Neural cell (in vitro differentiated cells): ENCODE results near the gene NMNAT3. TPM values are rescaled to one million over a fixed set of nuclear protein-coding genes. Genes with fewer than 3 reads are reported as not detected.

Source experiments
- H2AFZ ChIP-seq: fragments of 200-600, 300-800 bp; sonication (generic), shearing (Covaris generic); 2 replicates; pipeline ENCODE4 v1.6.0; 2014; ENCODE audit warnings: low read depth, mild to moderate bottlenecking, antibody characterized with exemption, low read length, moderate library complexity
- H3F3A ChIP-seq: fragments of 200-600 bp; shearing (Covaris generic); 2 replicates; pipeline ENCODE4 v1.6.1; 2016; ENCODE audit warnings: mild to moderate bottlenecking, moderate library complexity, mixed read lengths, antibody characterized with exemption, low read length; ENCODE audit not compliant: insufficient read depth, poor library complexity, severe bottlenecking
- H3K27ac ChIP-seq: fragments of 200-600, 300-800 bp; sonication (generic), shearing (Covaris generic); 2 replicates; pipeline ENCODE4 v1.5.1; 2014; ENCODE audit warnings: mild to moderate bottlenecking, low read length, moderate library complexity
- H3K27me3 ChIP-seq: fragments of 300-800, 200-600 bp; sonication (generic), shearing (Covaris generic); 2 replicates; pipeline ENCODE4 v1.6.0; 2014; ENCODE audit warnings: mild to moderate bottlenecking, low read depth, low read length, moderate library complexity; ENCODE audit not compliant: insufficient read depth
- H3K36me3 ChIP-seq: fragments of 300-800, 200-600 bp; sonication (generic), shearing (Covaris generic); 2 replicates; pipeline ENCODE4 v1.5.1; 2014; ENCODE audit warnings: mild to moderate bottlenecking, antibody characterized with exemption, low read length, moderate library complexity; ENCODE audit not compliant: insufficient read depth
- H3K4me2 ChIP-seq: fragments of 300-800, 200-600 bp; sonication (generic), shearing (Covaris generic); 2 replicates; pipeline ENCODE4 v1.6.0; 2014; ENCODE audit warnings: mild to moderate bottlenecking, low read length
- H3K4me3 ChIP-seq: fragments of 300-800, 200-600 bp; sonication (generic), shearing (Covaris generic); 2 replicates; pipeline ENCODE4 v1.5.1; 2014; ENCODE audit warnings: mild to moderate bottlenecking, low read length, moderate library complexity
- H3K79me2 ChIP-seq: fragments of 200-600 bp; shearing (Covaris generic); replicated peaks from 2 replicates; pipeline ENCODE4 v1.6.0; 2014; ENCODE audit warnings: mild to moderate bottlenecking, low read length, moderate library complexity; ENCODE audit not compliant: insufficient read depth
- H3K9ac ChIP-seq: fragments of 300-800, 200-600 bp; sonication (generic), shearing (Covaris generic); 2 replicates; pipeline ENCODE4 v1.6.1; 2016; ENCODE audit warnings: mild to moderate bottlenecking, low read length, mixed read lengths
- H3K9me2 ChIP-seq: fragments of 200-600 bp; shearing (Covaris generic); 2 replicates; pipeline ENCODE4 v1.6.1; 2016; ENCODE audit warnings: mild to moderate bottlenecking, low read length, mixed read lengths; ENCODE audit not compliant: insufficient read depth
- H3K9me3 ChIP-seq: fragments of 200-600, 300-800 bp; sonication (generic), shearing (Covaris generic); 2 replicates; pipeline ENCODE4 v1.6.1; 2016; ENCODE audit warnings: mild to moderate bottlenecking, mixed run types, low read length, moderate library complexity, mixed read lengths
- H4K20me1 ChIP-seq: fragments of 200-600 bp; shearing (Covaris generic); 2 replicates; pipeline ENCODE4 v1.6.1; 2016; ENCODE audit warnings: mild to moderate bottlenecking, mixed run types; ENCODE audit not compliant: insufficient read depth
- CTCF ChIP-seq: fragments of 450-650 bp; IDR thresholded peaks from 2 replicates; pipeline ENCODE4 v1.5.1; 2014; ENCODE audit warnings: antibody characterized with exemption, mild to moderate bottlenecking, moderate library complexity; ENCODE audit not compliant: poor library complexity, severe bottlenecking
- EP300 ChIP-seq: fragments of 450-650 bp; conservative IDR thresholded peaks from 2 replicates; pipeline ENCODE4 v1.6.1; 2014; ENCODE audit warnings: antibody characterized with exemption, mild to moderate bottlenecking, moderate library complexity; ENCODE audit not compliant: poor library complexity, severe bottlenecking
- EZH2 ChIP-seq: fragments of 200-600, 300-800 bp; shearing (Covaris generic), sonication (generic); IDR thresholded peaks from 2 replicates; pipeline ENCODE4 v1.6.1; 2014; ENCODE audit warnings: antibody characterized with exemption, low read length, borderline replicate concordance, mild to moderate bottlenecking; ENCODE audit not compliant: insufficient read depth, poor library complexity, severe bottlenecking
- MXI1 ChIP-seq: fragments of 450-650 bp; conservative IDR thresholded peaks from 2 replicates; pipeline ENCODE4 v1.6.1; 2014; ENCODE audit warnings: antibody characterized with exemption, mild to moderate bottlenecking; ENCODE audit not compliant: poor library complexity, severe bottlenecking
- POLR2AphosphoS5 ChIP-seq: IDR thresholded peaks from 2 replicates; pipeline ENCODE4 v1.6.1; 2012
- RAD21 ChIP-seq: fragments of 450-650 bp; conservative IDR thresholded peaks from 2 replicates; pipeline ENCODE4 v1.6.1; 2014; ENCODE audit warnings: antibody characterized with exemption, mild to moderate bottlenecking, moderate library complexity
- REST ChIP-seq: IDR thresholded peaks from 2 replicates; pipeline ENCODE4 v1.6.1; 2012; ENCODE audit warnings: borderline replicate concordance
- SMC3 ChIP-seq: fragments of 450-650 bp; conservative IDR thresholded peaks from 2 replicates; pipeline ENCODE4 v1.6.1; 2014; ENCODE audit warnings: antibody characterized with exemption, mild to moderate bottlenecking, moderate library complexity; ENCODE audit not compliant: poor library complexity
- TAF1 ChIP-seq: IDR thresholded peaks from 2 replicates; pipeline ENCODE4 v1.6.1; 2012; ENCODE audit warnings: low read depth
- polyA plus RNA-seq: library from polyadenylated mRNA; depleted of rRNA; stranded (reverse); fragments of >200 nt; gene quantifications from 2 replicates; pipeline ENCODE4 v1.2.3, GENCODE V29; 2014

The NMNAT3 gene
- polyA plus RNA-seq, 1 donor from 2014 or later = 2.3 TPM

GRCh38 chr3:139577909-139578308, 99.9 kb downstream of the NMNAT3 start:
- TF ChIP-seq RAD21 = no peak
- TF ChIP-seq REST = no peak
- no peak for TF ChIP-seq EP300
- no peak for TF ChIP-seq MXI1
- no peak for TF ChIP-seq POLR2AphosphoS5
- TF ChIP-seq CTCF = no peak
- TF ChIP-seq EZH2 = no peak
- TF ChIP-seq SMC3 = no peak
- TF ChIP-seq TAF1 = no peak
- H3K27ac ChIP-seq = no peak overlapping the region

GRCh38 chr3:139577346-139577745, 100.4 kb downstream of the NMNAT3 start:
- H2AFZ ChIP-seq = no peak overlapping the region
- H3K9me2 ChIP-seq = no peaks in the 10 kb centered on the region
- H3F3A ChIP-seq = no peaks in the 10 kb centered on the region
- H3K27me3 ChIP-seq = no peaks in the 10 kb centered on the region
- no peaks in the 10 kb centered on the region for H3K36me3 ChIP-seq
- no peak overlapping the region for H3K4me2 ChIP-seq
- TF ChIP-seq MXI1 (no peak), POLR2AphosphoS5 (no peak), TAF1 (no peak), RAD21 (no peak), SMC3 (no peak), REST (no peak), EZH2 (no peak), EP300 (no peak)
- no peaks in the 10 kb centered on the region for H3K79me2 ChIP-seq
- no peaks in the 10 kb centered on the region for H3K9me3 ChIP-seq
- H3K4me3 ChIP-seq = no peak overlapping the region
- no peak overlapping the region for H3K27ac ChIP-seq
- H4K20me1 ChIP-seq = no peaks in the 10 kb centered on the region
- no peak overlapping the region for H3K9ac ChIP-seq

More at GRCh38 chr3:139577909-139578308, 99.9 kb downstream of the NMNAT3 start:
- Histone ChIP-seq H3F3A (no peaks in the 10 kb centered on the region), H3K27me3 (no peaks in the 10 kb centered on the region), H3K9ac (no peak overlapping the region), H2AFZ (no peak overlapping the region), H3K9me2 (no peaks in the 10 kb centered on the region), H4K20me1 (no peaks in the 10 kb centered on the region), H3K9me3 (no peaks in the 10 kb centered on the region), H3K4me3 (no peak overlapping the region), H3K79me2 (no peaks in the 10 kb centered on the region), H3K4me2 (no peak overlapping the region), H3K36me3 (no peaks in the 10 kb centered on the region)
